HG03196 (cell line): ENCODE measurements around the gene EXOSC2.

Experiments used
- ATAC-seq: cut with Tn5 transposase; IDR thresholded peaks from one replicate; pipeline ENCODE4 v1.9.1; 2021; ENCODE audit not compliant: unreplicated experiment

EXOSC2 gene

GRCh38 chr9:130693426-130694191 is at the start of gene EXOSC2:
Gene EXOSC2 (plus strand): TSS chr9:130693780. CDS start chr9:130693792, 12 bp downstream.
- ATAC-seq, result peak; percentile 86

- no peak for ATAC-seq
Measured at GRCh38 chr9:130651221-130651620, 42.4 kb upstream of the EXOSC2 start.

GRCh38 chr9:130651752-130652151 is 41.8 kb upstream of the EXOSC2 start:
- no peak for ATAC-seq

GRCh38 chr9:130654879-130655278 is 38.7 kb upstream of the EXOSC2 start:
- ATAC-seq, result no peak

- no peak for ATAC-seq
Measured at GRCh38 chr9:130658893-130659698, 34.5 kb upstream of the EXOSC2 start.

GRCh38 chr9:130659699-130660248 is 33.8 kb upstream of the EXOSC2 start:
- no peak for ATAC-seq

GRCh38 chr9:130660326-130660682 is 33.3 kb upstream of the EXOSC2 start:
- no peak for ATAC-seq

GRCh38 chr9:130660683-130661450 is 32.7 kb upstream of the EXOSC2 start:
- ATAC-seq, result no peak

GRCh38 chr9:130661451-130662098 is 32.0 kb upstream of the EXOSC2 start:
- ATAC-seq, result no peak

- ATAC-seq, result no peak
Measured at GRCh38 chr9:130662099-130662969, 31.2 kb upstream of the EXOSC2 start.

- no peak for ATAC-seq
Measured at GRCh38 chr9:130662970-130663257, 30.7 kb upstream of the EXOSC2 start.

- ATAC-seq, result no peak
Measured at GRCh38 chr9:130663258-130663976, 30.2 kb upstream of the EXOSC2 start.

- ATAC-seq, result no peak
Measured at GRCh38 chr9:130663977-130664250, 29.7 kb upstream of the EXOSC2 start.

GRCh38 chr9:130664251-130665028 is 29.1 kb upstream of the EXOSC2 start, which contains the start of gene PRDM12:
Gene PRDM12 (plus strand): TSS chr9:130664594. CDS start chr9:130664654, 60 bp downstream.
- no peak for ATAC-seq

GRCh38 chr9:130665029-130665430 is 28.6 kb upstream of the EXOSC2 start:
- ATAC-seq, result no peak

- ATAC-seq, result no peak
Measured at GRCh38 chr9:130665431-130666392, 27.9 kb upstream of the EXOSC2 start.

GRCh38 chr9:130666393-130667119 is 27.0 kb upstream of the EXOSC2 start:
- no peak for ATAC-seq
